ENCODE results near the gene TCF7L1. TPM values are rescaled to one million over a fixed set of nuclear protein-coding genes. Genes with fewer than 3 reads are reported as not detected.
"Not testable (repeated sequence)": the region's sequence is repeated elsewhere in the genome, so short reads cannot be mapped to it uniquely, and the experiment has no call there.

TCF7L1 gene
- total and polyA plus RNA-seq, 2 donors (not counting 3 experiments of a cell fraction or from before 2014, with no cell fraction given): 9.6 to 17.4 TPM

DNA sequence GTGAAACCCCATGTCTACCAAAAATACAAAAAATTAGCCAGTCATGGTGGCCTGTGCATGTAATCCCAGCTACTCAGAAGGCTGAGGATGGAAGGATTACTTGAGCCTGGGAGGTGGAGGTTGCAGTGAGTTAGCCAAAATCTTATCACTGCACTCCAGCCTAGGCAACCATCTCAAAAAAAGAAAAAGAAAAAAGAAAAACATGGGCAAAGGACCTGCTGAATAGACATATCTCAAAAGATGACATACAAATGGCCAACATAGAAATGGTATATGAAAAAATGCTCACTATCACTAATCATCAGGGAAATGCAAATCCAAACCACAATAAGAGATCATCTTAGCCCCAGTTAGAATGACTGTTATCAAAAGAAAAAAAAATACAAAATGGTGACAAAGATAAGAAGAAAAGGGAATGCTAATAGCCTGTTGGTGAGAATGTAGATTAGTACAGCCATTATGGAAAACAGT is 196.0 kb downstream of the TCF7L1 start:
- dilution Hi-C loops (cut with MboI; ENCODE audit: extremely low pct_ligation_motif_present, low sequenced_read_pairs): no loop called here
- ChIA-PET POLR2A (no interaction called here), CTCF (no interaction called here)
- no peak overlapping the region for H3K4me3 ChIP-seq (replicated peaks in 1 of 3; ENCODE audit: insufficient read depth in 1 of 3, low read depth in 1 of 3, low read length in 3 of 3)
- BruUV-seq (replicated peaks): no TSS peak
- H3K36me3 ChIP-seq (ENCODE audit: control insufficient read depth in 2 of 2, extremely low read depth in 1 of 2, insufficient read depth in 2 of 2, low read length in 2 of 2): peaks cover 3 to 9% of the 10 kb centered on the region in 2 experiments
- H3K9me3 ChIP-seq (replicated peaks; ENCODE audit: control insufficient read depth, insufficient read depth, low read length): no peaks in the 10 kb centered on the region
- no peaks in the 10 kb centered on the region for H3K9me1 ChIP-seq (replicated peaks; ENCODE audit: control insufficient read depth, extremely low read depth, insufficient read depth, low read length)
- no peak overlapping the region for H3K9ac ChIP-seq (replicated peaks; ENCODE audit: extremely low read depth, insufficient read depth, low read length)
- no peak overlapping the region for H2AFZ ChIP-seq (ENCODE audit: low read depth, low read length)
- H3K27ac ChIP-seq (ENCODE audit: insufficient read depth, low read depth, low read length): no peak overlapping the region
- H3K4me1 ChIP-seq (ENCODE audit: control insufficient read depth, extremely low read depth, insufficient read depth, low read length): peaks cover 29% of the 10 kb centered on the region
- H3K4me2 ChIP-seq (ENCODE audit: insufficient read depth, low read length): no peak overlapping the region
- H3K27me3 ChIP-seq (ENCODE audit: control insufficient read depth in 2 of 2, insufficient read depth in 2 of 2, low read length in 2 of 2): no peaks in the 10 kb centered on the region
- no peak for FAIRE-seq
- TF ChIP-seq CTCF (IDR thresholded peaks at IDR 0.05; ENCODE audit: extremely low read depth in 1 of 2, insufficient read depth in 1 of 2, low read depth in 1 of 2, low read length in 2 of 2) (no peak), POLR2A (IDR thresholded peaks at IDR 0.05; ENCODE audit: low read depth, low read length) (no peak), POLR2AphosphoS5 (IDR thresholded peaks at IDR 0.05; ENCODE audit: insufficient read depth, low read depth, low read length) (no peak), MYC (IDR thresholded peaks at IDR 0.05; ENCODE audit: low read depth, low read length) (no peak), GATA2 (IDR thresholded peaks at IDR 0.05; ENCODE audit: insufficient read depth, insufficient read length, low read depth, low read length) (no peak)
- TF ChIP-seq, protein P1, sequence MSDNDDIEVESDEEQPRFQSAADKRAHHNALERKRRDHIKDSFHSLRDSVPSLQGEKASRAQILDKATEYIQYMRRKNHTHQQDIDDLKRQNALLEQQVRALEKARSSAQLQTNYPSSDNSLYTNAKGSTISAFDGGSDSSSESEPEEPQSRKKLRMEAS (IDR thresholded peaks at IDR 0.05; ENCODE audit: insufficient read depth, insufficient read length): no peak
- intact Hi-C loops (cut with micrococcal nuclease): loop anchor here (5.0 kb wide), 1 partner anchor 208 kb away; the partner anchor contains the start of gene MAT2A
- DNase-seq (ENCODE audit: low read depth, low spot score): no peak
- H4K20me1 ChIP-seq (replicated peaks; ENCODE audit: control insufficient read depth, extremely low read depth, insufficient read depth, low read length): peaks cover 4% of the 10 kb centered on the region
- peaks cover 36% of the 10 kb centered on the region for H3K79me2 ChIP-seq (ENCODE audit: control insufficient read depth, insufficient read depth, low read length)

GRCh38 chr2:85329701-85330100 is 196.5 kb downstream of the TCF7L1 start:
- BruUV-seq (replicated peaks); CTCF ChIA-PET: not testable (repeated sequence)

More at GRCh38 chr2:85329701-85330100, 196.5 kb downstream of the TCF7L1 start:
- Histone ChIP-seq H3K4me1 (ENCODE audit: control insufficient read depth, extremely low read depth, insufficient read depth, low read length) (peaks cover 28% of the 10 kb centered on the region), H3K79me2 (ENCODE audit: control insufficient read depth, insufficient read depth, low read length) (peaks cover 31% of the 10 kb centered on the region)
- H3K27me3 ChIP-seq (ENCODE audit: control insufficient read depth in 2 of 2, insufficient read depth in 2 of 2, low read length in 2 of 2); H2AFZ ChIP-seq (ENCODE audit: low read depth, low read length); H3K4me2 ChIP-seq (ENCODE audit: insufficient read depth, low read length); H3K9me3 ChIP-seq (replicated peaks; ENCODE audit: control insufficient read depth, insufficient read depth, low read length); H4K20me1 ChIP-seq (replicated peaks; ENCODE audit: control insufficient read depth, extremely low read depth, insufficient read depth, low read length); H3K27ac ChIP-seq (ENCODE audit: insufficient read depth, low read depth, low read length); dilution Hi-C loops (cut with MboI; ENCODE audit: extremely low pct_ligation_motif_present, low sequenced_read_pairs); H3K4me3 ChIP-seq (replicated peaks in 1 of 3; ENCODE audit: insufficient read depth in 1 of 3, low read depth in 1 of 3, low read length in 3 of 3); H3K9ac ChIP-seq (replicated peaks; ENCODE audit: extremely low read depth, insufficient read depth, low read length); DNase-seq (ENCODE audit: low read depth, low spot score); H3K36me3 ChIP-seq (ENCODE audit: control insufficient read depth in 2 of 2, extremely low read depth in 1 of 2, insufficient read depth in 2 of 2, low read length in 2 of 2); H3K9me1 ChIP-seq (replicated peaks; ENCODE audit: control insufficient read depth, extremely low read depth, insufficient read depth, low read length); FAIRE-seq; POLR2A ChIA-PET: not testable (repeated sequence)
- intact Hi-C loops (cut with micrococcal nuclease): loop anchor here (5.0 kb wide), 1 partner anchor 208 kb away; the partner anchor contains the start of gene MAT2A

All from endothelial cell of umbilical vein (primary cell).